SK-N-SH (cell line): ENCODE measurements around the gene NRIP1. TPM values are rescaled to one million over a fixed set of nuclear protein-coding genes. Genes with fewer than 3 reads are reported as not detected.
A peak's percentile ranks its signal among the peaks of the same experiment; 100 is the strongest.

Experiments
- CTCF ChIA-PET: fragments of 300-600, 350-600 bp; formaldehyde crosslinking; extraction: SDS; loops from one replicate; lab custom pipeline; 2021; lab: Yijun Ruan, JAX
- POLR2A ChIA-PET: fragments of 350-600 bp; sonication (Branson Sonifier 250); formaldehyde crosslinking; extraction: SDS; loops from one replicate; lab custom pipeline; 2020; ENCODE audit warnings: antibody characterized with exemption, inconsistent platforms; lab: Yijun Ruan, JAX
- DNase-seq: peaks from one replicate; pipeline ENCODE4 v3.0.0; 2012
- H2AFZ ChIP-seq: fragments of 200-600 bp; sonication (generic); 2 replicates; pipeline ENCODE4 v1.8.1; 2016; ENCODE audit warnings: antibody characterized with exemption, mild to moderate bottlenecking, low read depth
- H3F3A ChIP-seq: fragments of 200-600 bp; sonication (generic); replicated peaks from 2 replicates; pipeline ENCODE3; 2016; ENCODE audit warnings: antibody characterized with exemption, mild to moderate bottlenecking; ENCODE audit not compliant: insufficient read depth
- H3K27ac ChIP-seq, 2 experiments: fragments of 200-500 bp in 1 of 2; fragments of 200-600 bp in 1 of 2; sonication (Bioruptor generic) in 1 of 2; sonication (generic), shearing (Covaris generic) in 1 of 2; 2 replicates each; pipeline versions ENCODE4 v1.5.1 to v1.6.1; 2014 to 2016; ENCODE audit warnings: low read depth in 2 of 2, inconsistent platforms in 1 of 2, low read length in 1 of 2, mild to moderate bottlenecking in 1 of 2, mixed read lengths in 1 of 2
- H3K27me3 ChIP-seq: fragments of 200-600 bp; sonication (generic), shearing (Covaris generic); 2 replicates; pipeline ENCODE4 v1.6.1; 2016; ENCODE audit warnings: mixed run types; ENCODE audit not compliant: insufficient read depth
- H3K36me3 ChIP-seq, 2 experiments: fragments of 200-500 bp in 1 of 2; fragments of 200-600 bp in 1 of 2; sonication (Bioruptor generic) in 1 of 2; sonication (generic) in 1 of 2; replicated peaks in 1 of 2; 2 replicates each; pipeline versions ENCODE3 to v1.5.1; 2014 to 2016; ENCODE audit warnings: low read length in 1 of 2, mild to moderate bottlenecking in 1 of 2; ENCODE audit not compliant: insufficient read depth in 2 of 2, control insufficient read depth in 1 of 2
- H3K4me1 ChIP-seq, 2 experiments: fragments of 200-500 bp in 1 of 2; fragments of 200-600 bp in 1 of 2; sonication (Bioruptor generic) in 1 of 2; sonication (generic), shearing (Covaris generic) in 1 of 2; 2 replicates each; pipeline versions ENCODE4 v1.5.1 to v1.6.1; 2014 to 2016; ENCODE audit warnings: low read depth in 1 of 2, low read length in 1 of 2, mixed run types in 1 of 2; ENCODE audit not compliant: insufficient read depth in 2 of 2, control insufficient read depth in 1 of 2
- H3K4me2 ChIP-seq: fragments of 200-600 bp; sonication (generic), shearing (Covaris generic); 2 replicates; pipeline ENCODE4 v1.6.1; 2017; ENCODE audit warnings: mixed run types
- H3K4me3 ChIP-seq, 2 experiments: fragments of 200-500 bp in 1 of 2; fragments of 200-600 bp in 1 of 2; sonication (Bioruptor generic) in 1 of 2; sonication (generic), shearing (Covaris generic) in 1 of 2; 2 replicates each; pipeline versions ENCODE4 v1.5.1 to v1.8.1; 2014 to 2016; ENCODE audit warnings: low read depth in 2 of 2, inconsistent platforms in 1 of 2, low read length in 1 of 2, mild to moderate bottlenecking in 1 of 2, mixed read lengths in 1 of 2, moderate library complexity in 1 of 2
- H3K79me2 ChIP-seq: fragments of 200-600 bp; sonication (generic); 2 replicates; pipeline ENCODE4 v1.8.1; 2017; ENCODE audit warnings: mild to moderate bottlenecking; ENCODE audit not compliant: insufficient read depth
- H3K9ac ChIP-seq: fragments of 200-600 bp; sonication (generic); 2 replicates; pipeline ENCODE4 v1.6.1; 2017; ENCODE audit warnings: mixed run types
- H3K9me2 ChIP-seq: fragments of 200-600 bp; sonication (generic); 2 replicates; pipeline ENCODE4 v1.6.1; 2017; ENCODE audit warnings: mixed run types
- H3K9me3 ChIP-seq: fragments of 200-600 bp; sonication (generic); 2 replicates; pipeline ENCODE4 v1.6.1; 2017; ENCODE audit warnings: mixed run types, mild to moderate bottlenecking, moderate library complexity
- H4K20me1 ChIP-seq: fragments of 200-600 bp; sonication (generic); 2 replicates; pipeline ENCODE4 v1.6.1; 2017; ENCODE audit warnings: mild to moderate bottlenecking, mixed run types; ENCODE audit not compliant: insufficient read depth
- CHD2 ChIP-seq: fragments of 150-350 bp; IDR thresholded peaks from 2 replicates; pipeline ENCODE4 v1.6.1; 2018; ENCODE audit warnings: low read length; ENCODE audit not compliant: partially characterized antibody
- ELF1 ChIP-seq: IDR thresholded peaks from 2 replicates; pipeline ENCODE4 v1.4.0; 2012
- EP300 ChIP-seq, 2 experiments: IDR thresholded peaks; 2 replicates each; pipeline versions ENCODE4 v1.4.0 to v1.6.1; 2012; ENCODE audit warnings: borderline replicate concordance in 1 of 2, low read depth in 1 of 2, low read length in 1 of 2
- EZH2phosphoT487 ChIP-seq: fragments of 200-600 bp; sonication (generic); IDR thresholded peaks from 2 replicates; pipeline ENCODE4 v1.6.1; 2017; ENCODE audit warnings: low read depth, mixed run types, mild to moderate bottlenecking, antibody characterized with exemption, moderate library complexity, borderline replicate concordance
- FOSL2 ChIP-seq: IDR thresholded peaks from 2 replicates; pipeline ENCODE4 v1.4.0; 2012; ENCODE audit warnings: low read depth, mild to moderate bottlenecking, moderate library complexity, borderline replicate concordance
- FOXJ3 ChIP-seq: sonication (generic); formaldehyde crosslinking; IDR thresholded peaks from 2 replicates; pipeline ENCODE4 v1.5.1; 2020; ENCODE audit warnings: mild to moderate bottlenecking, missing genetic modification reagents
- FOXM1 ChIP-seq: IDR thresholded peaks from 2 replicates; pipeline ENCODE4 v1.4.0; 2012; ENCODE audit warnings: low read depth, mild to moderate bottlenecking
- IRF3 ChIP-seq: fragments of 150-350 bp; IDR thresholded peaks from 2 replicates; pipeline ENCODE4 v1.6.1; 2016; ENCODE audit warnings: mild to moderate bottlenecking, low read depth, low read length
- MEF2A ChIP-seq: IDR thresholded peaks from 2 replicates; pipeline ENCODE4 v1.4.0; 2012; ENCODE audit warnings: low read depth, borderline replicate concordance
- RXRA ChIP-seq: IDR thresholded peaks from 2 replicates; pipeline ENCODE4 v1.4.0; 2012; ENCODE audit warnings: low read depth, mild to moderate bottlenecking, borderline replicate concordance
- SIN3A ChIP-seq: IDR thresholded peaks from 2 replicates; pipeline ENCODE4 v1.6.1; 2012; ENCODE audit warnings: low read depth, mild to moderate bottlenecking, low read length, moderate library complexity, borderline replicate concordance
- TAF1 ChIP-seq: IDR thresholded peaks from 2 replicates; pipeline ENCODE4 v1.6.1; 2012; ENCODE audit warnings: low read depth, mild to moderate bottlenecking, low read length, moderate library complexity, borderline replicate concordance
- TCF12 ChIP-seq: IDR thresholded peaks from 2 replicates; pipeline ENCODE4 v1.4.0; 2012
- TEAD4 ChIP-seq: IDR thresholded peaks from 2 replicates; pipeline ENCODE4 v1.4.0; 2012; ENCODE audit warnings: mild to moderate bottlenecking, borderline replicate concordance; ENCODE audit not compliant: insufficient read depth
- USF1 ChIP-seq: IDR thresholded peaks from 2 replicates; pipeline ENCODE4 v1.4.0; 2012; ENCODE audit warnings: low read depth, borderline replicate concordance
- YY1 ChIP-seq: IDR thresholded peaks from 2 replicates; pipeline ENCODE4 v1.4.0; 2012; ENCODE audit warnings: low read depth, mild to moderate bottlenecking
- WGBS: methylation state at CpG from one replicate; pipeline ENCODE4 v1.1.6; 2017; ENCODE audit warnings: low lambda C conversion rate; 5-methylcytosine and 5-hydroxymethylcytosine counted together
- polyA plus RNA-seq, 3 experiments: library from polyadenylated mRNA; depleted of rRNA; stranded (reverse); fragments of >200 nt; gene quantifications; 2 replicates each; pipeline ENCODE4 v1.2.3, GENCODE V29; 2012

Gene NRIP1
- polyA plus RNA-seq, 1 of the 3 experiments (the other 2 are of a cell fraction): 0.02 TPM

- H3K27ac ChIP-seq: no peak overlapping the region
- WGBS: 7% methylated on average over 2 of the region's 2 CpGs
- no peak overlapping the region for H3K4me3 ChIP-seq
- POLR2A ChIA-PET: no interaction called here
- H4K20me1 ChIP-seq: no peaks in the 10 kb centered on the region
- DNase-seq: no peak
- H3K9me2 ChIP-seq: no peaks in the 10 kb centered on the region
- no peaks in the 10 kb centered on the region; a peak in 1 of 4 replicates for H3K4me1 ChIP-seq
- H3F3A ChIP-seq: peaks cover 6% of the 10 kb centered on the region
- H3K9ac ChIP-seq: no peak overlapping the region
- peak overlapping the region; percentile 39; the same call in 1 of the 2 replicates for H2AFZ ChIP-seq
- CTCF ChIA-PET: no interaction called here
- H3K27me3 ChIP-seq: no peaks in the 10 kb centered on the region
- H3K36me3 ChIP-seq: no peaks in the 10 kb centered on the region
- no peak for TF ChIP-seq MEF2A
- TF ChIP-seq FOXM1: no peak
- TF ChIP-seq CHD2: no peak
- TF ChIP-seq FOSL2: no peak
- TF ChIP-seq YY1: no peak
- TF ChIP-seq EP300 (IDR thresholded peaks at IDR 0.05; ENCODE audit: borderline replicate concordance in 1 of 2, low read depth in 1 of 2, low read length in 1 of 2): no peak
- no peak for TF ChIP-seq TEAD4
- TF ChIP-seq FOXJ3 (CRISPR knock-in tag): no peak
- TF ChIP-seq TCF12: no peak
- no peak for TF ChIP-seq TAF1
- TF ChIP-seq SIN3A: no peak
- TF ChIP-seq IRF3: no peak
- no peak for TF ChIP-seq ELF1
- TF ChIP-seq EZH2phosphoT487: no peak
- no peak for TF ChIP-seq USF1
- H3K9me3 ChIP-seq: no peaks in the 10 kb centered on the region
- H3K4me2 ChIP-seq: peak overlapping the region; percentile 54
- H3K79me2 ChIP-seq: no peaks in the 10 kb centered on the region
Measured at GRCh38 chr21:15004721-15005370, 60.0 kb downstream of the NRIP1 start.

- Histone ChIP-seq H3K4me3 (no peak overlapping the region), H3K9me2 (no peaks in the 10 kb centered on the region), H3K36me3 (no peaks in the 10 kb centered on the region), H3K9me3 (no peaks in the 10 kb centered on the region), H2AFZ (no peak overlapping the region), H3K4me2 (no peak overlapping the region), H3K27ac (no peak overlapping the region), H3F3A (no peaks in the 10 kb centered on the region), H3K9ac (no peak overlapping the region), H4K20me1 (no peaks in the 10 kb centered on the region), H3K4me1 (no peaks in the 10 kb centered on the region; a peak in 1 of 4 replicates), H3K79me2 (no peaks in the 10 kb centered on the region), H3K27me3 (no peaks in the 10 kb centered on the region)
- ChIA-PET CTCF (no interaction called here), POLR2A (no interaction called here)
- no peak for TF ChIP-seq RXRA
- DNase-seq: no peak
- 12% methylated on average over 6 of the region's 6 CpGs for WGBS
Measured at GRCh38 chr21:15003463-15004135, 61.2 kb downstream of the NRIP1 start.
